GM12865 (cell line): ENCODE measurements around the gene IDI2.
A peak's percentile ranks its signal among the peaks of the same experiment; 100 is the strongest.
"Not testable (repeated sequence)": the region's sequence is repeated elsewhere in the genome, so short reads cannot be mapped to it uniquely, and the experiment has no call there.

Experiments used
- DNase-seq: peaks from one replicate; pipeline ENCODE4 v3.0.0; 2010; ENCODE audit warnings: low read depth
- H3K4me3 ChIP-seq: 2 replicates; pipeline ENCODE4 v1.5.1; 2011; ENCODE audit warnings: mild to moderate bottlenecking, low read depth, low read length, control low read depth
- TF ChIP-seq, protein P1 (sequence below): IDR thresholded peaks from 2 replicates; pipeline ENCODE4 v1.5.1; 2011; ENCODE audit warnings: low read length, control low read depth, low read depth, inconsistent platforms; ENCODE audit not compliant: insufficient read depth; ENCODE audit errors: missing control alignments

IDI2 gene

DNA sequence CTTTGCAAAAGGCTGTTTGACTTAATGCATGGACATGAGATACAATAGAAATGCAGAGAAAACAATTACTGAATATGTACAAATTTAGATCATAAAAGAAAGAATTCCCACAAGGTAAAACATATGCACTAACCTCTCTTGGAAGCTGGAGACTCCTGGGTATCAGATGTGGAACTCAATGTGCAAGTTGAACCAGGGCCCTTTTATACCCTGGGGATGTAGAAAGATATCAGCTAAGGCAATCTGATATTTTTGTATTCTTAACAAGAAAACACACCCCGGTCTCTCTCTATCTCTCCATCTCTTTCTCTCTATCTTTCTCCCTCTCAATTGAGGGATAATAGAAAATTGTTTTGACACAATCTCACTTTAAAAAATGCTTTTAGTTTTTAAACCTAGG lies at the start of gene IDI2:
Gene IDI2, minus strand, starts transcription at position 177 of the 400 bp plus-strand sequence. CDS start 1,136 bp downstream, outside the sequence.
- H3K4me3 ChIP-seq: no peak within 1 kb of the TSS
- TF ChIP-seq, protein P1, sequence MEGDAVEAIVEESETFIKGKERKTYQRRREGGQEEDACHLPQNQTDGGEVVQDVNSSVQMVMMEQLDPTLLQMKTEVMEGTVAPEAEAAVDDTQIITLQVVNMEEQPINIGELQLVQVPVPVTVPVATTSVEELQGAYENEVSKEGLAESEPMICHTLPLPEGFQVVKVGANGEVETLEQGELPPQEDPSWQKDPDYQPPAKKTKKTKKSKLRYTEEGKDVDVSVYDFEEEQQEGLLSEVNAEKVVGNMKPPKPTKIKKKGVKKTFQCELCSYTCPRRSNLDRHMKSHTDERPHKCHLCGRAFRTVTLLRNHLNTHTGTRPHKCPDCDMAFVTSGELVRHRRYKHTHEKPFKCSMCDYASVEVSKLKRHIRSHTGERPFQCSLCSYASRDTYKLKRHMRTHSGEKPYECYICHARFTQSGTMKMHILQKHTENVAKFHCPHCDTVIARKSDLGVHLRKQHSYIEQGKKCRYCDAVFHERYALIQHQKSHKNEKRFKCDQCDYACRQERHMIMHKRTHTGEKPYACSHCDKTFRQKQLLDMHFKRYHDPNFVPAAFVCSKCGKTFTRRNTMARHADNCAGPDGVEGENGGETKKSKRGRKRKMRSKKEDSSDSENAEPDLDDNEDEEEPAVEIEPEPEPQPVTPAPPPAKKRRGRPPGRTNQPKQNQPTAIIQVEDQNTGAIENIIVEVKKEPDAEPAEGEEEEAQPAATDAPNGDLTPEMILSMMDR: no peak
- DNase-seq: no peak

DNA sequence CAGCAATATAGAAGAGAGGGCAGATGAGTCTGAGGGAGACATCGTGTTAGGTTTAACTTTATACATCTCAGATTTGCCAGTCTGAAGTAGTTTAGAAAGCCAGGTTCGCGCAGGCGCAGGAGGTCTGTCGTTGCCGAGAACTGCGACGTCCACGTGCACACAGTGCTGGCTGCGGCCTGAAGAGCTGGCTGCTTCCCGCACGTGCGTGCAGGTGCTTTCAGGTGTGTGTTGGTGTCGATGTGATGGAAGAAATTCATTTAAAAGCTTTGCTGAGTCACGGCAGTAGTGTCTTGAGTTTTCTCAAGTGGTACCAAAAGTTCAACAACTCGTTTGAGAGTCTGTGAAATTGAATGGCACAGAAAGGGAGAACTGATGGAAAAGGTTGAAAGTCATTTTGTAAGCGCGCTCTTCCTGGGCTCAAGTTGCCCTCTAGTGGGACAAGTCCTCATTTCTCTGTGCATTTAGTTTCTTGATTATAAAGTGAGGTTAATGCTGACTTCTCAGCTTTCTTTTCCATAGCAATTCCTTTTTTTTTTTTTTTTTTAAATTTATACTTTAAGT lies 49.2 kb upstream of the IDI2 start:
- TF ChIP-seq, protein P1: peak; percentile 19
- no peak overlapping the region for H3K4me3 ChIP-seq
- peak; percentile 9 for DNase-seq

DNA sequence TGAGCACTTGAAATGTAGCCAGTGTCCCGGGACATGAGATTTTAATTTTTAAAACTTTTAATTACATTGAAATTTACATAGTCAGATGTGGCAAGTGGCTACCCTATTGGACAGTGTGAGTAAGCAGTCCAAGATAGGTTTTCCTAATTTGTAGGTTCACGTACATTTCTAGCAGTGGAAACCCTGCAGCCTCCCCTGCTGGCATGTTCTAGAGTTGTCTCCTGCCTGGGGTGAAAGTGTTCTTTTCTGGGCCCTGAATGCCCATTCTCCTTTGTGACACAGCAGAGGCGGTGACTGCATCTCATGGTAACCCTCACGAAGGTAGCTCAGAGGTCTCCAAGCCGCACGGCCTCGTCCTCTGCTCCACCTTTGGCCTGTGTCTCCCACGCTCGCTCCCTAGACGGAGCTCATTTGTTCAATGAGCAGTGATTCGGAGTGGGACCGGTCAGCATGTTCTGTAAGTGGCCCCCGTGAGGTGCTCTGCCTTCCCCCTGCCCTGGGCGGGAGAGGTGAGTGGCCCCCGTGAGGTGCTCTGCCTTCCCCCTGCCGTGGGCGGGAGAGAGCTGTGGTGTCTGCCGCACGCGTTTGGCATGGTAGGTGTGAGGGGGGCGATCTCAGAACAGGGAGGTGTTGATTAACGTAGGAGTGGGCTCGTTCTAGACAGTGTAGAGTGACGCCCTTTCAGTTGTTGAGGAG lies 48.5 kb upstream of the IDI2 start:
- TF ChIP-seq, protein P1: peak; percentile 19
- no peak overlapping the region for H3K4me3 ChIP-seq
- no peak for DNase-seq

DNA sequence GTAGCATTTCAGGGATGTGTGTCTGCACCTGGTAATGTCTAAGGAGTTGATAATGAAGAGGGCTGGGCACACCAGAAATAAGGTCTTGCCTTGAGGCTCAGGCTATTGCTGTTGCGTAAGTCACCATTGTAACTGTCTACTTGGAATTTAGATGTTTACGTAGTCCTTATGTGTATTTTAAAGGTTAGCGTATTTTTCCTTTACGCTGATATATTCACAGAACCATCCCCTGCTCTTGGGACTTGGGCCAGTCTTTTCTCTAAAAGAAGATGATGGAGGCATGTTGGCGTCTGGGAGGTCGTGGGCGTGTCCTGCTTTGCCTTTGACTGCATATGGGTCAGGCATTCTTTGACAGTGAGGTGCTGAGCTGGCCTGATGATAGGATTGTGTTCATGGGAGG lies 45.3 kb upstream of the IDI2 start:
- no peak overlapping the region for H3K4me3 ChIP-seq
- DNase-seq: no peak
- TF ChIP-seq, protein P1: no peak

DNA sequence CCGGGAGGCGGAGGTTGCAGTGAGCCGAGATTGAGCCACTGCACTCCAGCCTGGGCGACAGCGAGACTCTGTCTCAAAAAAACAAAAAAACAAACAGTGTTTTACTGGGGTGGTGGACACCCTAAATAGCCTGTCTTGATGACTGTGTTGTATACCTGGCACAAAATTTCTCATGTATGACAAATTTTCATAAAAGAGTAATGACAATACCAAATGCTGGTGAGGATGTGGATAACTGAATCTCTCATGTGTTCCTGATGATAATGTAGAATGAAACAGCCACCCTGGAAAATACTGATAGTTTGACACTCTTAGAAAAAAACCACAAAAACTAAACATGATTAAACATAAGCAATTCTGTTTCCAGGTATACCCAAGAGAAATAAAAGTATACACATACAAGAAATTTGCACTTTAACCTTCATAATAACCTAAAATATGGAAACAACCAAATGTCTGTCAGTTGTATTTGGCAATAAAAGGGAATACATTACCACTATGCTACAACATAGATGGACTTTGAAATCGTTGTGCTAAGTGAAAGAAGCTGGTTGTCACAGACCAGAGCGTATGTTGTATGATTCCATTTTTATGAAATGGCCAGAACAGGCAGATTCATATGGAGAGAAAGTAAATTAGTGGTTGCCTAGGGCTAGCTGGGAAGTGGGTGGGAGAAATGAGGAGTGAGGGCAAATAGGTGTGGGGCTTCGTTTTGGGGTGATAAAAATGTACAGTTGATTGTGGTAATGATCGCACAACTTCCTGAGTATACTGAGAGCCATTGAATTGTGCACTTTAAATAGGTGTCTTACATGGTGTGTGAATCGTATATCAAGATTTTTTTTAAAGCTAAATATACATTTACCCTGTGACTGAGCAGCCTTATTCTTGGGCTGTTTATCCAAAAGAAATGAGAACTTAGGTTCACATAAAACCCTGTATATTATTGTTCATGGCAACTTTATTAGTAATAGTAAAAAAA lies 43.0 kb upstream of the IDI2 start:
- H3K4me3 ChIP-seq: no peak overlapping the region
- DNase-seq: no peak
- TF ChIP-seq, protein P1: no peak

DNA sequence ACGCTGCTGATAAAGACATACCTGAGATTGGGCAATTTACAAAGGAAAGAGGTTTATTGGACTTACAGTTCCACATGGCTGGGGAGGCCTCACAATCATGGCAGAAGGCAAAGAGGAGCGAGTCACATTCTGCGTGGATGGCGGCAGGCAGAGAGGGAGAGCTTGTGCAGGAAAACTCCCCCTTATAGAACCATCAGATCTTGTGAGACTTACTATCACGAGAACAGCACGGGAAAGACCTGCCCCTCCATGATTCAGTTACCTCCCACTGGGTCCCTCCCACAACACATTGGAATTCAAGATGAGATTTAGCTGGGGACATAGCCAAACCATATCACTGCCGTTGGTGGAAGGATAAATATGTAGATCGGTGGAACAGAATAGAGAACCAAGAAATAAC lies 41.1 kb upstream of the IDI2 start:
- not testable (repeated sequence) for DNase-seq

DNA sequence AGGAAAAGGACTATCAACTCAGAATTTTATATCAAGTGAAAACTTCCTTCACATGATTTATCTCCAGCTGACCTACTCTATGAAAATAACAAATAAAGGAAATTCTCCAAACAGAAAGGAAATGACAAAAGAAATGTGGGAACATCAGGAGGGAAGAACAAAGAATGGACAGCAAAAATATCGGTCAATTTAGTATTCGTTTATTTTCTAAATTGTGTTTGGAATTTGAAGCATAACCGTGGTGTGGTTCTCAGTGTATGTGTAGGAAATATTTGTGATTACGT lies 39.2 kb upstream of the IDI2 start:
- TF ChIP-seq, protein P1: no peak

More for the DNA sequence above, 41.1 kb upstream of the IDI2 start:
- not testable (repeated sequence) for H3K4me3 ChIP-seq

More for the DNA sequence above, 39.2 kb upstream of the IDI2 start:
- no peak overlapping the region for H3K4me3 ChIP-seq
- no peak for DNase-seq
